ENCODE results near the gene TMEM179.

Gene TMEM179

DNA sequence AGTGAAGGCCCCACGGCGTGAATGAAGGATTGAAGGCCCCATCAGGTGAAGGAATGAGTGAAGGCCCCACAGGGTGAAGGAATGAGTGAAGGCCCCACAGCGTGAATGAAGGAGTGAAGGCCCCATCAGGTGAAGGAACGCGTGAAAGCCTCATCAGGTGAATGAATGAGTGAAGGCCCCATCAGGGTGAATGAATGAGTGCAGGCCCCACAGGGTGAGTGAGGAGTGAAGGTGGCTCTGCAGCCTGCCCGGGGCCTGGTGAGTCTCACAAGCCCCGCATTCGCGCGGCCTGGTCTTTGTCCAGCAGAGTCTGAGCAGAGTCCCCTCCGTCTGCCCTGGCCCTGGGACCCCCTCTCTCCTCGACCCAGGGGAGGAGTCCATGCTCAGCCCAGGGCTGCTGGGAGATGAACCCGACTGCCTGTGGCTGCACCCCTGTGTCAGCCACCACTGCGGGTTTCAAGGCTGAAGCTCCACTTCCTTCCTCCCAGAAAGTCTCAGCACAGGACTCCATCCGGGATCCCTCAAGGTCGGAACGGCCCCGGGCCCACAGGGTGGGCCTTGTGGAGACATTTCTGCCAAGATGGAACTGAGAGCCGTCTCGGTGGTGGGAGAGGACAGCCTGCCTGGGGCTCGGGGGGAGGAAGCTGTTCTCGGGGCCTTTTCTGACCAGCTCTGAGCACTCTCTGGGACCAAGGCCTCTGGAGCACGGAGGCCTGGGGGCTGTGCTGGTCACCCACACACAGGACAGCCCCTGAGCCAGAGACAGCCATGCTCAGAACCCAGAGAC lies 37.4 kb upstream of the TMEM179 start:
- no peak overlapping the region for H3K4me3 ChIP-seq (ENCODE audit: low read length)
- DNase-seq (ENCODE audit: low read depth), result no peak
- TF ChIP-seq, protein P1, sequence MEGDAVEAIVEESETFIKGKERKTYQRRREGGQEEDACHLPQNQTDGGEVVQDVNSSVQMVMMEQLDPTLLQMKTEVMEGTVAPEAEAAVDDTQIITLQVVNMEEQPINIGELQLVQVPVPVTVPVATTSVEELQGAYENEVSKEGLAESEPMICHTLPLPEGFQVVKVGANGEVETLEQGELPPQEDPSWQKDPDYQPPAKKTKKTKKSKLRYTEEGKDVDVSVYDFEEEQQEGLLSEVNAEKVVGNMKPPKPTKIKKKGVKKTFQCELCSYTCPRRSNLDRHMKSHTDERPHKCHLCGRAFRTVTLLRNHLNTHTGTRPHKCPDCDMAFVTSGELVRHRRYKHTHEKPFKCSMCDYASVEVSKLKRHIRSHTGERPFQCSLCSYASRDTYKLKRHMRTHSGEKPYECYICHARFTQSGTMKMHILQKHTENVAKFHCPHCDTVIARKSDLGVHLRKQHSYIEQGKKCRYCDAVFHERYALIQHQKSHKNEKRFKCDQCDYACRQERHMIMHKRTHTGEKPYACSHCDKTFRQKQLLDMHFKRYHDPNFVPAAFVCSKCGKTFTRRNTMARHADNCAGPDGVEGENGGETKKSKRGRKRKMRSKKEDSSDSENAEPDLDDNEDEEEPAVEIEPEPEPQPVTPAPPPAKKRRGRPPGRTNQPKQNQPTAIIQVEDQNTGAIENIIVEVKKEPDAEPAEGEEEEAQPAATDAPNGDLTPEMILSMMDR (conservative IDR thresholded peaks at IDR 0.05; ENCODE audit: low read length), result no peak

DNA sequence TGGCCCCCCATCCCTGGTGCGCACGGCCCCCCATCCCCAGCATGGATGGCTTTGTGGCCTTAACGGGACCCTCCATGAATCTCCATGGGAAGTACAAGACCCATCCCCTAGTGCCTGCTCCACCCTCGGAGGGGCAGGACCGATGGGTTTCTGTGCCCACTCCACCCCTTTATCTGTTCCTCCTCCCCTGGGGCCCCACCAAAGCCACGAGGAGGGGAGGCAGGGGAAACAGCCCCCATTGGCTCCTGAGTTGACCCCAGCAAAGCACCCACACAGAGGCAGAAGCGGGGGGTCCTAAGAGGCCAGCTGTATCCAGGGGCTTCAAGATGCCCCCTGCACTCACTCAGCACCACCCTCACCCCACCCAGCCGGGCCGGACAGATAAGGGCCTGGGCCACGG lies 36.1 kb upstream of the TMEM179 start:
- TF ChIP-seq, protein P1 (conservative IDR thresholded peaks at IDR 0.05; ENCODE audit: low read length), result no peak
- H3K4me3 ChIP-seq (ENCODE audit: low read length), result no peak overlapping the region
- no peak for DNase-seq (ENCODE audit: low read depth)

DNA sequence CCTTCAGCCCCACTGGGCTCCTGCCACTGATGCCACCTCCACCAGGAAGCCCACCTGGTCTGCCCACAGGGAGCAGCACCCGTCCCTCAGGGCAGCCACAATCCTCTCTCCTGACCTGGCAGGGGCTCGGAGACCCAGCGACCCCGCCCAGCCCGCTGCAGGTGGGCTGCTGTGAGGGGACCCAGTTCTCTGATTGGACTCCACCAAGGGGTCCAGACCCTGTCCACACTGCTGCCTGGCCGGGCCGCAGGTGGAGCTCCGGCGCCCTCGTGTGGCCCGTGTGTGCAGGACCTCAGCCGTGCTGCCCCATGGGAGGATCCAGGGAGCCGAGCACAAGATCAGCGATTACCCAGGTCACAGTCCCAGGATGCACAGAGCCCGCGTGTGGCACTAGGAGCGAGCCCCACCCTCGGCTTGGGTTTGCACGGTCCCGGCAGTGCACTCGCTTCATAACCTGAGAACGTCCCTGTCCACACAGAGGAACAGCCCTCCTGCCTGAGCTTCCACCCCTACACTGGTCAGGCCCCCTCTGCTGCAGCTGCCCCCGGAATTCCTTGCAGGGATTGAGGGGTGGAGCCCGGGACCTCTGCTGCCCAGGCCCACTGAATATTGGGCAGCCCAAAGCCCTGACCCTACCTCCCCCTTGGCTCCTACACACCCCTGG lies 35.4 kb upstream of the TMEM179 start:
- no peak overlapping the region for H3K4me3 ChIP-seq (ENCODE audit: low read length)
- DNase-seq (ENCODE audit: low read depth), result peak; percentile 30
- TF ChIP-seq, protein P1 (conservative IDR thresholded peaks at IDR 0.05; ENCODE audit: low read length), result peak; percentile 75

DNA sequence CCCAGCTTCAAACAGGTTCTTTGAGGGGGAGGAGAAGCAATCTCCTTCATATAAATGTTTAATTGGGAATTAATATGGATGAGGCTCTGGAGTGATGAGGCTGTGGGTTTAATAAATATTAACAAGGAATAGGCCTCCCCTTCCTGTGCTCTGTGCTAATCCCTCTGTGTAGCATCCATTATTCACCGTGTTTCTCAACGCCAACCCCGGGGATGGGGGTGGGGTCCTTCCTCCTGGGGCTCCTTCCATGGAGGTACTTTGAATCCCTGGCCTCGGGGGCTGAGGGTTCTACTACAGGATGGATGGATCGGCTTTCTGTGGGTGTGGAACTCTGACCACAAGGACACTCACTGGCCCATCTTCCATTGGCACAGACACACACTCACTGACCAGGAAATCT lies 34.9 kb upstream of the TMEM179 start:
- TF ChIP-seq, protein P1 (conservative IDR thresholded peaks at IDR 0.05; ENCODE audit: low read length), result no peak
- DNase-seq (ENCODE audit: low read depth), result no peak
- no peak overlapping the region for H3K4me3 ChIP-seq (ENCODE audit: low read length)

DNA sequence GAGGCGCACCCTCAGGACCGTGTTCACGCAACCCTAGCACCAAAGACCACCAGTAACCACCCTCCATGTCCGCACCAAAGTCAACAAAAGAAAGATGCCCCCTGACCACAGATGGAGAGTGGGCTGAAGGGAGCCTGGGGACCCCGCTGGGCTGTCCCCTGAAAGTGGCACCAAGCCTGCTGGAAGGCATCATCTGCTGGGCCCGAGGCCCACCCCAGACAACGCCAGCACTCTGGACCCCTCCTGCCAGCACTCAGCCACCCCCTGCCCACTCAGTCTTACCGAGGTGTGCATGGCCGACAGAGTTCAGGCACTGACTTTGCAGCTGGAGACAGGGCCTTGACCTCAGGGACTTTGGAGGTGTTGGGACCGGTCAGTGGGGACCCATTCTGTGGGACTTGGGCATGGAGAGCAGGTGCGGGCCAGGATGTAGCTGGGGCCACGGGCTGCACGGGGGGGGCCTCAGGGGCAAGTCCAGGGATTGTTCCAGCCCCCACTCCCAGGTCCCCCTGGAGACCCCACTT lies 34.4 kb upstream of the TMEM179 start:
- DNase-seq (ENCODE audit: low read depth), result no peak
- H3K4me3 ChIP-seq (ENCODE audit: low read length), result no peak overlapping the region
- TF ChIP-seq, protein P1 (conservative IDR thresholded peaks at IDR 0.05; ENCODE audit: low read length), result no peak

DNA sequence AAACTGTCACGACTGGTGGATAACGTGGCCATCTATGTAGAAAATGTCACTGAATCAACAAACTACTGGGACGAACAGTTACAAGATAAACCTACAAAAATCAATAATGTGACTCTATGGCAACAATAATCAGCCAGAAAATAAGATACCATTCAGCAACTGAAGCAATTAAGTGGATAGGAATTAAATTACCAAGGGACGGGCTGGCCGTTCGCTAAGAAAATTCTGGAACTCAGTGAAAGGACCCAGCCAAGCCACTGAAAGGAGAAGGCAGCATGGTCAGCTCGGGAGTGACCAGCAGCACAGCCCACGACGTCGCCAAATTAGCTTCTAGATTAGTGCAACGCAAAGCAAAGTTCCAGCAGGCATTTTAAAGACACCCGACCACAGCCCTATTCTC lies 33.6 kb upstream of the TMEM179 start:
- DNase-seq (ENCODE audit: low read depth), result no peak
- no peak overlapping the region for H3K4me3 ChIP-seq (ENCODE audit: low read length)

More for the DNA sequence above, 33.6 kb upstream of the TMEM179 start:
- TF ChIP-seq, protein P1 (conservative IDR thresholded peaks at IDR 0.05; ENCODE audit: low read length), result no peak
